HG03139 (cell line): ENCODE results near the gene STING1.

Experiments used
- ATAC-seq: cut with Tn5 transposase; IDR thresholded peaks from one replicate; pipeline ENCODE4 v1.9.1; 2021; ENCODE audit not compliant: unreplicated experiment

Gene STING1

DNA sequence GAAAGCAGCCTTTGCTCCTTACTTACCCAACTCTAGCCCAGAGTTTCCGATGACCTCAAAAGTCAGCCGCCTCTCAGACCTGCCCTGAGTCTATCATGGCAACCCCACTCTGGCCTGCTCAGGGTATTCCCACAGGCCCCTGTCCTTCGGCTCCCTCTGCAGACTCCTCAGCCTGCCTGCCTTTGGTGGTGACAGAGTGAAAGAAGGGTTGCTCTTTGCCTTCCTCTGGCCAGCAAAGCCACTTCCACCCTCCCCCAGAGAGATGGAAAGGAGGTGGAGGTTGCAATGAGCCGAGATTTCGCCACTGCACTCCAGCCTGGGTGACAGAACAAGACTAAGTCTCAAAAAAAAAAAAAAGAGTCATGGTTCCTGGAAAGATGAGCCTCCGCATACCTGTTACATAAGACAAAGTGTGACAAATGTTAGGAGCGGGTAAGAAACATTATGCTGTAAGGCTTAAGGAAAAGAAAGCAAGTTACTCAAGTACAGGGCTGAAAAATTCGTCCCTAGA lies 14.1 kb downstream of the STING1 start:
- ATAC-seq = no peak

- no peak for ATAC-seq
These were observed 19.8 kb downstream of the STING1 start, which contains the start of gene ECSCR for GRCh38 chr5:139462586-139463276. Gene ECSCR, minus strand, starts transcription at chr5:139462743. Its CDS starts 73 bp downstream, at chr5:139462670.

GRCh38 chr5:139461698-139462097 lies 20.9 kb downstream of the STING1 start:
- ATAC-seq = no peak

DNA sequence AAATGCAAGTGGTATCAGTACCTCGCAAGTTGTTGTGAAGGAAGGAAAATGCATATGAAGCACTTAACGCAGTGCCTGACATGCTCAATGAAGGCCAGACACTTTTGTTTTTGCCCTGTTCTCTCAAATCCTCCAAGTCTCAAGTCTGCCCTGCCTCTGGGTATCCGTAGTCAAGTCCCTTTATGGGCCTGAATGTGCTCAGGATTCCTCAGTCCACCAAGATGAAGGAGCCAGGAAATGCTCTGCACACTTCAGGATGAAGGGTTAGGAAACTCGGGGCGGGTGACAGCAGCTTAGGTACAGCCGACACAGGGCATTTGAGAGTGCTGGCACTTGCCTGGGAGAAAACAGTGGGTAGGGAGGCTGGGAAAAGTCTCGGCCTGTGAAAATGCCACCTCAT lies 21.4 kb downstream of the STING1 start:
- no peak for ATAC-seq

DNA sequence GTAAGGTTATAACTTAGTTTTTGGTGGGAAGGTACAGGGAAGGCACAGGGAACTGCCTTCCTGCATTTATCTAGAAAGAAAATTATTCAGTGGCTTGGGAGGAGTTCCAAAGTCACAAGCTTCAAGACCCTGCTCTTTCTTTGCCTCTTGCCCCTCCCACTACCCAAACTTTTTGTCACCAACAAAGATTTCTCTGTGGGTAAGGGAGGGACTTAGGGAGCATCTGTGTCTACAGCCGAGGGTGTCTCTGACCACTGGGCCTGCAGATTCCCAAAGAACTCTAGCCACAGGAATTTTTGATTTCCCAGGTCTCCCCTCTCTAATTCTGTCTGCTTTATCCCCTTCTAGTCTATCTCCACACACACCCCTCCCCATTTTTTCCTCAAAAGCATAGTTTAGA lies 22.1 kb downstream of the STING1 start:
- no peak for ATAC-seq

- no peak for ATAC-seq
These were observed 23.1 kb downstream of the STING1 start for GRCh38 chr5:139459451-139459934.

- peak; percentile 66 for ATAC-seq
These were observed 23.8 kb downstream of the STING1 start for GRCh38 chr5:139458580-139459407.

GRCh38 chr5:139457653-139458306 lies 24.8 kb downstream of the STING1 start:
- ATAC-seq = no peak

DNA sequence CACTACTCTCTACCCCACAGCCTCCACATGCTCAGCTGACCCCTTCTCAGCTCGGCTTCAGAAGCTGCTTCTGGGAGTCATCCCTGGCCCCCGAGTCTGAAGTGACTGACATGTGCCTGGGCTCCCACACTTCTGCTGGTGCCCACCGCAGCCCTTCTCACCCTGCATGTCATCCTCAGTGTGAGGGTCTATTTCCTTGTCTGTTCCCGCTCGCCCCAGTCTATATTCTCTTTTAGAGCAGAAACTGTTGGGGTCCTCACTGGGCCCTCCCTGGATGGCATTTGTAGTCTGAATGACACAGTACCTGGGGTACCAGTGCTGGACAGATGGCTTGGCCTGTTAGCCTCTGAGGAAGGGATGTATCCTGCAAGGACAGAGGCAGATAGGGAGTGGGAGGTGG lies 25.3 kb downstream of the STING1 start:
- no peak for ATAC-seq

DNA sequence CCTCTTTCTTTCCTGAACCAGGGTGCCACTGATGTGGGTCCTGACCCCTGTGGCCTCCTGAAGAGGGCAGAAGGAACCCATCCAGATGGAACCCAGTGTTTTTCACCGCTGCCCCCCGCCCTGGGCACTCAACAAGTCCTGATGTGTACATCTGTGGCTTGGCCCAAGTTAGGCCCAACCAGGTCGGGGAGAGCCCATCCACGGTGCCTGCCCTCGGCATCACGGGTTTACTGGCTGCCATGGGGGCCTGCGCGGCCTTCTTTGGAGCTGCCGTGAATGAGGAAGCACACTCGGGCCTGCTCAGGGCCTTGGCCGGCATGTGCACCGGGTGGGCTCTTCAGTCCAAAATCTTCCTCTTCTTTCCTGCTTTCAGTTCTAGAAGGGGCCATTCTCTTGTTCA lies 25.8 kb downstream of the STING1 start:
- ATAC-seq = no peak

- ATAC-seq = no peak
These were observed 27.8 kb downstream of the STING1 start for GRCh38 chr5:139454568-139455290.

GRCh38 chr5:139453683-139454567 lies 28.6 kb downstream of the STING1 start:
- no peak for ATAC-seq

DNA sequence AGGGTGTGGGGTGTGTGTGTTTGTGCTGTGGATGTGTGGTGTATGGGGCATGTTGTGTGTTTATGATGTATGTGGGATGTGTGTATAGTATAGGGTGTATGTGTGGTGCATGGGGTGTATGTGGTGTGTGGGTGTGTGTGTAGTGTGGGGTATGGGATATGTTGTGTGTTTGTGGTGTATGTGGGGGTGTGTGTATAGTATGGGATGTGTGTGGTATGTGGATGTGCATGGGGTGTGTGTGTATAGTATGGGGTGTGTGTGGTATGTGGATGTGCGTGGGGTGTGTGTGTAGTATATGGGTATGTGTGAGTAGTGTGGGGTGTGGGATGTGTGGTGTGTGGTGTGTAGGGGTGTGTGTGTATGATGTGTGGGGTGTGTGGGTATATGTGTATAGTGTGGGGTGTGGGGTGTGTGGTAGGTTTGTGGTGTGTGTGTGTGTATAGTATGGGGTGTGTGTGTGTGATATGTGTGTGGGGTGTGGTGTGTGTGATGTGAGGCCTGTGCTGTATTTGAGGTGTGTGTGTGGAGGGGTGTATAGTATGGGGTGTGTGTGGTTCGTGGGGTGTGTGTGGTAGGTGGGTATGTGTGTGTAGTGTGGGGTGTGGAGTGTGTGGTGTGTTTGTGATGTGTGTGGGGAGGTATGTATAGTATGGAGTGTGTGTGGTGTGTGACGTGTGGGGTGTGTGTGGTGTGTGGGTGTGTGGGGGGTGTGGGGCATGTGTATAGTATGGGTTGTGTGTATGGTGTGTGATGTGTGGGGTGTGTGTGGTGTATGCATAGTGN lies 30.5 kb downstream of the STING1 start:
- no peak for ATAC-seq

DNA sequence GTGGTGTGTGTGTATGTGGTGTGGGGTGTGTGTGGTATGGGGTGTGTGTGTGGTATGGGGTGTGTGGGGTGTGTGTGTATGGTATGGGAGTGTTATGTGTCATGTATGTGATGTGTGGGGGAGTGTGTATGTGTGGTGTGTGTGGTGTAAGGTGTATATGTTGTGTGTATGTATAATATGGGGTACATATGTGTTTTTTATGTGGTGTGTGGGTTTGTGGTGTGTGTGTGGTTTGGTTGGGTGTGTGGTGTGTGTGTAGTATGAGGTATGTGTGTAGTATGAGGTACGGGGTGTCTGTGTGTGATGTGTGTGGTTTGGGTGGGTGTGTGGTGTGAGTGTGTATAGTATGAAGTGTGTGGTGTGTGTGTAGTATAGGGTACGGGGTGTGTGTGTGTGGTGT lies 31.4 kb downstream of the STING1 start:
- ATAC-seq = no peak

DNA sequence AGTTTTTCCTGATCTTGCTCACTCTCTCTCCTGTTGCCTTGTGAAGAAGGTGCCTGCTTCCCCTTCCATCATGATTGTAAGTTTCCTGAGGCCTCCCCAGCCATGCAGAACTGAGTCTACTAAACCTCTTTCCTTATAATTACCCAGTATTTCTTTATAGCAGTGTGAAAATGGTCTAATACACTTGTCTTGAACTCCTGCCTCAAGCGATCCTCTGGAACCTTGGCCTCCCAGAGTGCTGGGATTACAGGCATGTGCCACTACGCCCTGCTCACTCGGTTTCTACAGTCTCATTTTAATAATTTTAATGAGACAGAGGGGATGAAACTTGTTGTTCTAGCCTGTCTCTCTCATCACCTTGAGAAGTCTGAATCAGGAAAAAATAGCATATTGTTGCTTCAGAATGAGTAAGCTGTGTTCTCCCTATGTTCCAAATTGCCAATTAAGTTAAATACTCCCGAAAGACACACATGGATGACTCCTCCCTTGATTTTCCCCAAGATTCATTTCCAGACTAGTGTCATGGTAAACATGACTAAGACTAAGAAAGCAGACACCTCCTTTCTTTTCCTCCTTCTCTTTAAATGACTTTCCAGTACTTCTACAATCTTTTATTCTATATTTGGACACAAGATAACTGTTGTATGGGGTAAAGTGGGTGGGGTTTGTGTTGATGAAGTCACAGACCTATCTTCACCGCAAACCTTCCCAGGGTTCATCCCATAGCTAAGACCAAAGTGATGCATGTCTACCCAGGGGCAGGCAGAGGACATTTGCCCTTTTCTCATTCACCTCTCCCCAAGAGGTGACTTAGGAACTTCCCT lies 35.4 kb downstream of the STING1 start:
- no peak for ATAC-seq

DNA sequence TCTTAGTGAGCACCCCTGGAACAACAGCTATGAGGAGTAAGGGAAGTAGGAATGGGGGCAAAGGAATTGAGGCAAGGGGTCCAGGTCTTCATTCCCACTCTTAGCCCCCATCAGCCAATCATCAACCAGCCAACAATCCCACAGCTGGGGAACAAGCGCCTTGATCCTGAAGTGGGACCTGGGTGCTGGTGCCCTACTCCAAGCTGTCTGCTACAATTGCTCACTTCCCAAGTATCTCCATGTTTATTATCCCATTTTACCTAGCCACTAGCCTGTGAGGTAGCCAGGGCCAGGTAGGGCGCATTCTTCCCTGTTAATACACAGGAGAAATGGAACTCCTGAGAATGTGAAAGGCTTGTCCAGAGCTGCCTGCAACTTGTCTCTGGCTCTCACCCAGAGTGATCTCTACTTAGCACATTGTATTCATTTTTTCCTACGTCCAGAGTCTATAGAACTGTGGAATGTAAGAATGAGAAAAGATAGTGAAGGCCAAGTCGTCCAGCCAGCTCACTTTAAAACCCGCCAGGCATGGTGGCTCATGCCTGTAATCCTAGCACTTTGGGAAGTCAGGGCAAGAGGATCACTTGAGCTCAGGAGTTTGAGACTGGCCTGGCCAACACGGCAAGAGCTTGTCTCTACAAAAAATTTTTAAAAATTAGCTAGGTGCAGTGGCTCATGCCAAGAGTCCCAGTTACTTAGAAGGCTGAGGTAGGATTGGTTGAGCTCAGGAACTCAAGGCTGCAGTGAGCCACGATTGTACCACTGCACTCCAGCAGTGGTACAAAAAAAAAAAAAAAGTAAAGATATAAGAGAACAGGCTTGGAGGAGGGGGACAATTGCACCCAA lies 37.0 kb downstream of the STING1 start:
- no peak for ATAC-seq

- ATAC-seq = no peak
These were observed 38.6 kb downstream of the STING1 start for GRCh38 chr5:139443831-139444453.
